H9 (cell line): ENCODE measurements around the gene BCL11B. TPM values are rescaled to one million over a fixed set of nuclear protein-coding genes. Genes with fewer than 3 reads are reported as not detected.

Experiments
- DNase-seq: peaks from one replicate; pipeline ENCODE4 v3.0.0-alpha.2; 2017
- H2AFZ ChIP-seq: one replicate; pipeline ENCODE4 v1.6.1; 2013; ENCODE audit warnings: mild to moderate bottlenecking, low read length, control low read depth, moderate library complexity
- H2AK5ac ChIP-seq: 2 replicates; pipeline ENCODE4 v1.6.1; 2013; ENCODE audit warnings: low read length, control low read depth, mixed read lengths; ENCODE audit not compliant: insufficient read length
- H2BK120ac ChIP-seq: one replicate; pipeline ENCODE4 v1.6.1; 2013; ENCODE audit warnings: low read depth, mild to moderate bottlenecking, low read length, control low read depth, inconsistent platforms; ENCODE audit not compliant: poor library complexity, severe bottlenecking
- H2BK12ac ChIP-seq: 2 replicates; pipeline ENCODE4 v1.6.1; 2013; ENCODE audit warnings: low read length, control low read depth, mixed read lengths, low read depth; ENCODE audit not compliant: insufficient read length
- H2BK15ac ChIP-seq: 2 replicates; pipeline ENCODE4 v1.6.1; 2013; ENCODE audit warnings: low read depth, low read length, control low read depth
- H2BK20ac ChIP-seq: one replicate; pipeline ENCODE4 v1.6.1; 2013; ENCODE audit warnings: low read depth, mild to moderate bottlenecking, low read length, control low read depth, inconsistent platforms; ENCODE audit not compliant: poor library complexity, severe bottlenecking
- H2BK5ac ChIP-seq: 2 replicates; pipeline ENCODE4 v1.6.1; 2013; ENCODE audit warnings: low read length, control low read depth, mixed read lengths; ENCODE audit not compliant: insufficient read length
- H3K14ac ChIP-seq: 2 replicates; pipeline ENCODE4 v1.6.1; 2013; ENCODE audit warnings: low read length, control low read depth; ENCODE audit not compliant: insufficient read depth
- H3K18ac ChIP-seq: 2 replicates; pipeline ENCODE4 v1.6.1; 2013; ENCODE audit warnings: low read depth, mild to moderate bottlenecking, mixed read lengths, low read length, control low read depth; ENCODE audit not compliant: insufficient read length
- H3K23ac ChIP-seq: 2 replicates; pipeline ENCODE4 v1.6.1; 2013; ENCODE audit warnings: low read length, control low read depth, mixed read lengths, low read depth; ENCODE audit not compliant: insufficient read length
- H3K23me2 ChIP-seq: 2 replicates; pipeline ENCODE4 v1.6.1; 2013; ENCODE audit warnings: low read depth, mild to moderate bottlenecking, mixed read lengths, low read length, control low read depth; ENCODE audit not compliant: insufficient read length, poor library complexity, severe bottlenecking
- H3K27ac ChIP-seq: 2 replicates; pipeline ENCODE4 v1.5.1; 2013; ENCODE audit warnings: low read length, control low read depth, mixed read lengths, low read depth; ENCODE audit not compliant: insufficient read length
- H3K27me3 ChIP-seq: 2 replicates; pipeline ENCODE4 v1.6.1; 2013; ENCODE audit warnings: low read length, control low read depth, inconsistent platforms; ENCODE audit not compliant: insufficient read depth
- H3K4ac ChIP-seq: 2 replicates; pipeline ENCODE4 v1.6.1; 2013; ENCODE audit warnings: low read depth, mild to moderate bottlenecking, control low read depth, inconsistent platforms, low read length, moderate library complexity
- H3K4me1 ChIP-seq: 2 replicates; pipeline ENCODE4 v1.6.1; 2013; ENCODE audit warnings: low read length, control low read depth, inconsistent platforms; ENCODE audit not compliant: insufficient read depth
- H3K4me2 ChIP-seq: 2 replicates; pipeline ENCODE4 v1.6.1; 2013; ENCODE audit warnings: low read length, control low read depth, mixed read lengths; ENCODE audit not compliant: insufficient read length, insufficient read depth
- H3K56ac ChIP-seq: 2 replicates; pipeline ENCODE4 v1.6.1; 2013; ENCODE audit warnings: low read depth, mild to moderate bottlenecking, mixed read lengths, low read length, control low read depth; ENCODE audit not compliant: insufficient read length
- H3K79me1 ChIP-seq: 2 replicates; pipeline ENCODE4 v1.6.1; 2013; ENCODE audit warnings: low read depth, mild to moderate bottlenecking, moderate library complexity, low read length, control low read depth, inconsistent platforms; ENCODE audit not compliant: insufficient read depth, poor library complexity, severe bottlenecking
- H3K79me2 ChIP-seq: 2 replicates; pipeline ENCODE4 v1.6.1; 2013; ENCODE audit warnings: low read length, control low read depth, inconsistent platforms; ENCODE audit not compliant: insufficient read depth
- H3K9ac ChIP-seq: 2 replicates; pipeline ENCODE4 v1.6.1; 2013; ENCODE audit warnings: low read length, control low read depth, mixed read lengths; ENCODE audit not compliant: insufficient read length; ENCODE audit errors: extremely low read depth
- H3K9me3 ChIP-seq: one replicate; pipeline ENCODE4 v1.6.1; 2013; ENCODE audit warnings: low read depth, low read length, inconsistent platforms; ENCODE audit not compliant: control insufficient read depth
- H3T11ph ChIP-seq: one replicate; pipeline ENCODE4 v1.6.1; 2013; ENCODE audit warnings: mild to moderate bottlenecking, low read length, control low read depth, inconsistent platforms
- H4K20me1 ChIP-seq: one replicate; pipeline ENCODE4 v1.6.1; 2013; ENCODE audit not compliant: control insufficient read depth, insufficient read length, insufficient read depth
- H4K5ac ChIP-seq: 2 replicates; pipeline ENCODE4 v1.6.1; 2013; ENCODE audit warnings: low read depth, mild to moderate bottlenecking, mixed read lengths, low read length, control low read depth; ENCODE audit not compliant: insufficient read length
- H4K8ac ChIP-seq: replicated peaks from 2 replicates; pipeline ENCODE4 v1.6.1; 2013; ENCODE audit warnings: low read length, control low read depth, mixed read lengths, low read depth; ENCODE audit not compliant: insufficient read length
- H4K91ac ChIP-seq: 2 replicates; pipeline ENCODE4 v1.6.1; 2013; ENCODE audit warnings: low read depth, mild to moderate bottlenecking, moderate library complexity, mixed read lengths, low read length, control low read depth; ENCODE audit not compliant: insufficient read length
- H3K27ac Mint-ChIP-seq, 3 experiments: 2 replicates in 2 of 3; 3 replicates in 1 of 3; pipeline ENCODE4 v1.8.0; 2020 to 2021; ENCODE audit warnings: mixed read lengths in 3 of 3, mild to moderate bottlenecking in 1 of 3, moderate library complexity in 1 of 3
- H3K27me3 Mint-ChIP-seq: 2 replicates; pipeline ENCODE4 v1.8.0; 2021; ENCODE audit warnings: low read depth, mild to moderate bottlenecking, moderate library complexity, mixed read lengths
- H3K36me3 Mint-ChIP-seq, 3 experiments: 2 replicates in 2 of 3; 3 replicates in 1 of 3; pipeline ENCODE4 v1.8.0; 2020 to 2021; ENCODE audit warnings: low read depth in 3 of 3, mixed read lengths in 3 of 3; ENCODE audit not compliant: insufficient read depth in 1 of 3
- H3K4me1 Mint-ChIP-seq, 2 experiments: 2 replicates each; pipeline ENCODE4 v1.8.0; 2020; ENCODE audit warnings: mixed read lengths in 2 of 2
- H3K4me3 Mint-ChIP-seq, 2 experiments: 2 replicates in 1 of 2; 3 replicates in 1 of 2; pipeline ENCODE4 v1.8.0; 2020 to 2021; ENCODE audit warnings: mild to moderate bottlenecking in 2 of 2, mixed read lengths in 2 of 2, moderate library complexity in 1 of 2
- H3K9me3 Mint-ChIP-seq, 2 experiments: 2 replicates in 1 of 2; 3 replicates in 1 of 2; pipeline ENCODE4 v1.8.0; 2020; ENCODE audit warnings: mild to moderate bottlenecking in 2 of 2, mixed read lengths in 2 of 2, moderate library complexity in 1 of 2
- WGBS: extraction: QIAGEN DNeasy Blood & Tissue Kit; methylation state at CpG from one replicate; pipeline ENCODE4 v1.1.7; 2013; ENCODE audit warnings: missing lambda C conversion rate, low lambda C conversion rate, mixed read lengths; ENCODE audit not compliant: insufficient read length; ENCODE audit errors: extremely low coverage; 5-methylcytosine and 5-hydroxymethylcytosine counted together
- total RNA-seq: library from RNA; stranded (reverse); gene quantifications from 2 replicates; pipeline ENCODE4 v1.2.1, GENCODE V29; 2021
- TF ChIP-seq, protein P1 (sequence below): fragments of 200-600 bp; sonication (generic); conservative IDR thresholded peaks from 3 replicates; pipeline ENCODE4 v1.8.0; 2021; ENCODE audit warnings: antibody characterized with exemption, mild to moderate bottlenecking

Gene BCL11B
- total RNA-seq, 1 experiment from 2014 or later, result 4.9 TPM

DNA sequence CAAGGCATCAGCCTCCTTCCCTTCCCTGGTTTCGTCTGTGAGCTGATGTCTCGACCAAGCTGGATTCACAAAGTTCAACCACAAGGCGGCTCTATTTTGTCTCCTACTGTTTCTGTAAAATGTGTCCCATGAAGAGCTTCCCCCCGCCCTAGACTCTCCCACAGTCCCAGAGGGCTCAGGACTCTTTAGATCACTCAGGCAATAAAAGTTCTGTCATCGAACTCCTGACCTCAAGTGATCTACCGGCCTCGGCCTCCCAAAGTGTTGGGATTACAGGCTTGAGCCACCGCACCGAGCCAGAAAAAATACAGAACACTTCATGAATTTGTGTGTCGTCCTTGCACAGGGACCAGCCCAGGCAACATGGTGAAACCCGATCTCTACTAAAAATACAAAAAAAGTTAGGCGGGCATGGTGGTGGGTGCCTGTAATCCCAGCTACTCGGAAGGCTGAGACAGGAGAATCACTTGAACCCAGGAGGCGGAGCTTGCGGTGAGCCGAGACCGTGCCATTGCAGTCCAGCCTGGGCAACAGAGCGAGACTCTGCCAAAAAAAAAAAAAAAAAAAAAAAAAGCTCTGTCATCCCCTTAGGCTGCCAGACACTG is 149.4 kb downstream of the BCL11B start:
- no CpG with 5 or more reads among the region's 18 CpGs for WGBS
- Histone ChIP-seq H2AK5ac (no peak overlapping the region), H4K20me1 (no peaks in the 10 kb centered on the region), H3K9me3 (no peaks in the 10 kb centered on the region), H2BK20ac (no peak overlapping the region), H4K8ac (no peak overlapping the region), H3K56ac (no peak overlapping the region), H3K14ac (no peak overlapping the region), H3K18ac (no peak overlapping the region), H3K79me1 (no peaks in the 10 kb centered on the region), H3T11ph (no peak overlapping the region), H3K27me3 (no peaks in the 10 kb centered on the region), H2BK12ac (no peak overlapping the region), H4K5ac (no peak overlapping the region), H3K4me2 (no peak overlapping the region), H3K4me1 (no peaks in the 10 kb centered on the region; the same call in 1 of the 2 replicates), H3K4ac (no peak overlapping the region), H4K91ac (no peak overlapping the region), H3K27ac (no peak overlapping the region), H2BK120ac (no peak overlapping the region), H2AFZ (no peak overlapping the region), H2BK5ac (no peak overlapping the region), H3K9ac (no peak overlapping the region), H3K23me2 (peaks cover 3% of the 10 kb centered on the region), H2BK15ac (no peak overlapping the region), H3K23ac (no peak overlapping the region), H3K79me2 (no peaks in the 10 kb centered on the region)
- H3K4me1 Mint-ChIP-seq, result peaks cover 8 to 20% of the 10 kb centered on the region in 2 experiments
- DNase-seq, result peak; percentile 28
- no peak overlapping the region for H3K4me3 Mint-ChIP-seq
- H3K27me3 Mint-ChIP-seq, result peaks cover 5% of the 10 kb centered on the region
- no peaks in the 10 kb centered on the region for H3K9me3 Mint-ChIP-seq
- H3K36me3 Mint-ChIP-seq, result no peaks in the 10 kb centered on the region
- H3K27ac Mint-ChIP-seq, result no peak overlapping the region
- TF ChIP-seq, protein P1, sequence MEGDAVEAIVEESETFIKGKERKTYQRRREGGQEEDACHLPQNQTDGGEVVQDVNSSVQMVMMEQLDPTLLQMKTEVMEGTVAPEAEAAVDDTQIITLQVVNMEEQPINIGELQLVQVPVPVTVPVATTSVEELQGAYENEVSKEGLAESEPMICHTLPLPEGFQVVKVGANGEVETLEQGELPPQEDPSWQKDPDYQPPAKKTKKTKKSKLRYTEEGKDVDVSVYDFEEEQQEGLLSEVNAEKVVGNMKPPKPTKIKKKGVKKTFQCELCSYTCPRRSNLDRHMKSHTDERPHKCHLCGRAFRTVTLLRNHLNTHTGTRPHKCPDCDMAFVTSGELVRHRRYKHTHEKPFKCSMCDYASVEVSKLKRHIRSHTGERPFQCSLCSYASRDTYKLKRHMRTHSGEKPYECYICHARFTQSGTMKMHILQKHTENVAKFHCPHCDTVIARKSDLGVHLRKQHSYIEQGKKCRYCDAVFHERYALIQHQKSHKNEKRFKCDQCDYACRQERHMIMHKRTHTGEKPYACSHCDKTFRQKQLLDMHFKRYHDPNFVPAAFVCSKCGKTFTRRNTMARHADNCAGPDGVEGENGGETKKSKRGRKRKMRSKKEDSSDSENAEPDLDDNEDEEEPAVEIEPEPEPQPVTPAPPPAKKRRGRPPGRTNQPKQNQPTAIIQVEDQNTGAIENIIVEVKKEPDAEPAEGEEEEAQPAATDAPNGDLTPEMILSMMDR, result 0 out of 3 replicates have a peak, but pooled peaks have one; percentile 13
